GM23338 (cell line): ENCODE results near the gene EXOC4. TPM values are rescaled to one million over a fixed set of nuclear protein-coding genes. Genes with fewer than 3 reads are reported as not detected.

ENCODE experiments used
- ATAC-seq: fragments of 200-7000 bp; cut with Tn5 transposase; 3 replicates; pipeline ENCODE4 v1.9.1; 2020
- DNase-seq: peaks from one replicate; pipeline ENCODE4 v3.0.0-alpha.2; 2015; ENCODE audit warnings: low spot score
- H2AFZ ChIP-seq: fragments of 200-600 bp; sonication (generic); 2 replicates; pipeline ENCODE4 v1.8.0; 2016; ENCODE audit warnings: antibody characterized with exemption, mild to moderate bottlenecking, moderate library complexity
- H3F3A ChIP-seq: fragments of 200-600 bp; sonication (generic); replicated peaks from 2 replicates; pipeline ENCODE4 v1.8.0; 2017; ENCODE audit warnings: antibody characterized with exemption, mixed run types, low read depth
- H3K27ac ChIP-seq: fragments of 200-600 bp; sonication (generic); 2 replicates; pipeline ENCODE4 v1.6.1; 2016; ENCODE audit warnings: low read depth
- H3K27me3 ChIP-seq: fragments of 200-600 bp; sonication (generic); 2 replicates; pipeline ENCODE4 v1.8.0; 2016; ENCODE audit warnings: mild to moderate bottlenecking, mixed run types, moderate library complexity; ENCODE audit not compliant: insufficient read depth
- H3K36me3 ChIP-seq: fragments of 200-600 bp; sonication (generic); 2 replicates; pipeline ENCODE4 v1.8.0; 2016; ENCODE audit warnings: mild to moderate bottlenecking; ENCODE audit not compliant: insufficient read depth
- H3K4me1 ChIP-seq: fragments of 200-600 bp; sonication (generic); 2 replicates; pipeline ENCODE4 v1.8.0; 2016; ENCODE audit warnings: mild to moderate bottlenecking, moderate library complexity; ENCODE audit not compliant: insufficient read depth
- H3K4me2 ChIP-seq: fragments of 200-600 bp; sonication (generic); 2 replicates; pipeline ENCODE4 v1.7.1; 2017; ENCODE audit warnings: mixed run types
- H3K4me3 ChIP-seq: fragments of 200-600 bp; sonication (generic); 2 replicates; pipeline ENCODE4 v1.6.1; 2016; ENCODE audit warnings: mixed run types
- H3K79me2 ChIP-seq: fragments of 200-600 bp; sonication (generic); replicated peaks from 2 replicates; pipeline ENCODE4 v1.8.0; 2017; ENCODE audit warnings: mild to moderate bottlenecking; ENCODE audit not compliant: insufficient read depth
- H3K9me2 ChIP-seq: fragments of 200-600 bp; sonication (generic); 2 replicates; pipeline ENCODE4 v1.8.0; 2017; ENCODE audit not compliant: insufficient read depth
- H4K20me1 ChIP-seq: fragments of 200-600 bp; sonication (generic); replicated peaks from 2 replicates; pipeline ENCODE4 v1.8.0; 2017; ENCODE audit warnings: mild to moderate bottlenecking; ENCODE audit not compliant: insufficient read depth
- H3K27ac Mint-ChIP-seq: 2 replicates; pipeline ENCODE4 v1.8.0; 2020; ENCODE audit warnings: inconsistent platforms, mild to moderate bottlenecking, moderate library complexity, mixed read lengths
- H3K27me3 Mint-ChIP-seq: 3 replicates; pipeline ENCODE4 v1.8.0; 2022; ENCODE audit warnings: low read depth, mild to moderate bottlenecking, moderate library complexity, mixed read lengths, inconsistent platforms; ENCODE audit not compliant: insufficient read depth, poor library complexity
- H3K36me3 Mint-ChIP-seq: 3 replicates; pipeline ENCODE4 v1.8.0; 2021; ENCODE audit warnings: low read depth, mild to moderate bottlenecking, inconsistent platforms, moderate library complexity, mixed read lengths
- H3K4me1 Mint-ChIP-seq: 3 replicates; pipeline ENCODE4 v1.8.0; 2020; ENCODE audit warnings: mild to moderate bottlenecking, inconsistent platforms, mixed read lengths
- H3K4me3 Mint-ChIP-seq: 3 replicates; pipeline ENCODE4 v1.8.0; 2021; ENCODE audit warnings: moderate library complexity, mild to moderate bottlenecking, inconsistent platforms, mixed read lengths
- H3K9me3 Mint-ChIP-seq: 3 replicates; pipeline ENCODE4 v1.8.0; 2020; ENCODE audit warnings: moderate library complexity, mild to moderate bottlenecking, inconsistent platforms, mixed read lengths
- CREB1 ChIP-seq: fragments of 250-450 bp; sonication (Bioruptor Pico); IDR thresholded peaks from 2 replicates; pipeline ENCODE4 v1.5.0; 2020; ENCODE audit warnings: low read depth, mild to moderate bottlenecking, moderate library complexity
- CTCF ChIP-seq, 2 experiments: fragments of 200-600 bp in 1 of 2; sonication (generic) in 1 of 2; conservative IDR thresholded peaks; 2 replicates each; pipeline versions ENCODE4 v1.5.1 to v1.6.1; 2016 to 2017; ENCODE audit warnings: antibody characterized with exemption in 2 of 2, low read depth in 2 of 2, mild to moderate bottlenecking in 2 of 2, moderate library complexity in 1 of 2
- EZH2 ChIP-seq: fragments of 200-600 bp; sonication (generic); IDR thresholded peaks from one replicate; pipeline ENCODE4 v1.8.0; 2017; ENCODE audit warnings: antibody characterized with exemption, mild to moderate bottlenecking, low read depth; ENCODE audit not compliant: unreplicated experiment
- EZH2phosphoT487 ChIP-seq: fragments of 200-600 bp; sonication (generic); IDR thresholded peaks from one replicate; pipeline ENCODE4 v1.8.1; 2018; ENCODE audit warnings: antibody characterized with exemption; ENCODE audit not compliant: unreplicated experiment
- JUNB ChIP-seq: IDR thresholded peaks from one replicate; pipeline ENCODE4 v1.6.1; 2016; ENCODE audit warnings: antibody characterized with exemption; ENCODE audit not compliant: unreplicated experiment
- NANOG ChIP-seq: IDR thresholded peaks from 2 replicates; pipeline ENCODE4 v1.6.1; 2016; ENCODE audit warnings: antibody characterized with exemption, borderline replicate concordance
- POLR2AphosphoS5 ChIP-seq: IDR thresholded peaks from 2 replicates; pipeline ENCODE4 v1.6.1; 2016; ENCODE audit warnings: antibody characterized with exemption, low read depth
- STAT1 ChIP-seq: IDR thresholded peaks from one replicate; pipeline ENCODE4 v1.6.1; 2016; ENCODE audit warnings: antibody characterized with exemption; ENCODE audit not compliant: unreplicated experiment
- ZNF114 ChIP-seq: fragments of 250-450 bp; sonication (Bioruptor Pico); IDR thresholded peaks from 2 replicates; pipeline ENCODE4 v1.5.0; 2020; ENCODE audit warnings: mild to moderate bottlenecking, moderate library complexity
- ZNF331 ChIP-seq: fragments of 250-450 bp; sonication (Bioruptor Pico); IDR thresholded peaks from 2 replicates; pipeline ENCODE4 v1.5.0; 2020; ENCODE audit warnings: low read depth, mild to moderate bottlenecking, moderate library complexity
- ZNF462 ChIP-seq: fragments of 250-450 bp; sonication (Bioruptor Pico); IDR thresholded peaks from 2 replicates; pipeline ENCODE4 v1.5.0; 2020; ENCODE audit warnings: mild to moderate bottlenecking, moderate library complexity
- polyA plus RNA-seq: library from polyadenylated mRNA; unstranded; fragments of >200 nt; fragmentation: Nextera tagmentation; extraction: Ambion mirVana; gene quantifications from 2 replicates; pipeline ENCODE4 v1.2.1, GENCODE V29; 2016
- total RNA-seq: library from RNA; depleted of rRNA; stranded (reverse); fragments of >200 nt; shearing (Covaris generic); gene quantifications from 2 replicates; pipeline ENCODE4 v1.2.3, GENCODE V29; 2014
- TF ChIP-seq, protein P1 (sequence below): IDR thresholded peaks from one replicate; pipeline ENCODE4 v1.6.1; 2018; ENCODE audit warnings: antibody characterized with exemption; ENCODE audit not compliant: unreplicated experiment
- TF ChIP-seq, protein P2 (sequence below): IDR thresholded peaks from 2 replicates; pipeline ENCODE4 v1.6.1; 2016; ENCODE audit warnings: antibody characterized with exemption

The EXOC4 gene
- total and polyA plus RNA-seq, 2 experiments from 2014 or later: 37.5 to 52.7 TPM

DNA sequence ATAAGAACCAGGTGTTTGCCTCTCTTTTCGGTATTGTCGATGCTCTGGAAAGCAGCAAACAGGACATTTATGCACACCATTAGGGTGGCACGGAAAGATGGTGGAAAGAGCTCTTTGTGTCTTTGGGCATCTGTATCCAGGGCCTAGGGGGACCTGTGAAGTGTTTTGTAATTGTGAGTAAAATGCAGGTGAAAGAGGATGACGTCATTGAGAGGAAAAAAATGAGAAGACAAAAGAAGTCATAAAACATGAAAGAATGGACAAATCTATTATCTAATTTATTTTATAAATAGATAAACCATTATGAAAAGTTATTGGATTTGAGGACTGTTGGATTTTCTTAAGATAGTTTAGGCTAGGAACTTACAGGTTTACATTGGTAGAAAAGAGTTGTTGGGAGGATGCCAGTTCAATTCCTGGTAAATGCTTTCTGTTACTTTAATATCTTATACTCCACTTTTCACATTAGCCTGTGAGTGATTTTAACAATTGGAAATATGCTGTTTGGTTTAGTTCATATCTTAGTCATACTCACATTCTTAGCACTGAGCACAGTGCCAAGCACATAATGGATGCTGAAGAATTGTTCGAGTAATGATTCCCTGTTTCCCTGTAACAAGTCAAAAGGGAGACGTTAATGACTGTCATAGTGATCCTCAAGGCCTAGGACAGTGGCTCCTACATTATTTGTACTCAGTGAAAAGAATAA lies 62.6 kb downstream of the EXOC4 start:
- H3K36me3 ChIP-seq: 0 out of 2 replicates have a peak, but pooled peaks cover under 1% of the 10 kb centered on the region
- H3K4me2 ChIP-seq: no peak overlapping the region
- no peak overlapping the region for H2AFZ ChIP-seq
- Mint-ChIP-seq H3K27ac (no peak overlapping the region), H3K36me3 (peaks cover 17% of the 10 kb centered on the region), H3K4me3 (no peak overlapping the region), H3K4me1 (no peaks in the 10 kb centered on the region), H3K27me3 (no peaks in the 10 kb centered on the region), H3K9me3 (no peaks in the 10 kb centered on the region)
- H3F3A ChIP-seq: no peaks in the 10 kb centered on the region
- H3K27ac ChIP-seq: no peak overlapping the region
- no peaks in the 10 kb centered on the region for H4K20me1 ChIP-seq
- DNase-seq (no peak), ATAC-seq (no peak)
- no peak overlapping the region for H3K4me3 ChIP-seq
- no peaks in the 10 kb centered on the region for H3K27me3 ChIP-seq
- TF ChIP-seq POLR2AphosphoS5 (no peak), CTCF (conservative IDR thresholded peaks at IDR 0.05; ENCODE audit: low read depth in 2 of 2) (no peak), ZNF462 (CRISPR knock-in tag) (no peak), STAT1 (no peak), ZNF114 (no peak), NANOG (no peak), JUNB (no peak), CREB1 (CRISPR knock-in tag) (no peak), ZNF331 (CRISPR knock-in tag) (no peak), EZH2 (no peak), EZH2phosphoT487 (no peak)
- TF ChIP-seq, protein P1, sequence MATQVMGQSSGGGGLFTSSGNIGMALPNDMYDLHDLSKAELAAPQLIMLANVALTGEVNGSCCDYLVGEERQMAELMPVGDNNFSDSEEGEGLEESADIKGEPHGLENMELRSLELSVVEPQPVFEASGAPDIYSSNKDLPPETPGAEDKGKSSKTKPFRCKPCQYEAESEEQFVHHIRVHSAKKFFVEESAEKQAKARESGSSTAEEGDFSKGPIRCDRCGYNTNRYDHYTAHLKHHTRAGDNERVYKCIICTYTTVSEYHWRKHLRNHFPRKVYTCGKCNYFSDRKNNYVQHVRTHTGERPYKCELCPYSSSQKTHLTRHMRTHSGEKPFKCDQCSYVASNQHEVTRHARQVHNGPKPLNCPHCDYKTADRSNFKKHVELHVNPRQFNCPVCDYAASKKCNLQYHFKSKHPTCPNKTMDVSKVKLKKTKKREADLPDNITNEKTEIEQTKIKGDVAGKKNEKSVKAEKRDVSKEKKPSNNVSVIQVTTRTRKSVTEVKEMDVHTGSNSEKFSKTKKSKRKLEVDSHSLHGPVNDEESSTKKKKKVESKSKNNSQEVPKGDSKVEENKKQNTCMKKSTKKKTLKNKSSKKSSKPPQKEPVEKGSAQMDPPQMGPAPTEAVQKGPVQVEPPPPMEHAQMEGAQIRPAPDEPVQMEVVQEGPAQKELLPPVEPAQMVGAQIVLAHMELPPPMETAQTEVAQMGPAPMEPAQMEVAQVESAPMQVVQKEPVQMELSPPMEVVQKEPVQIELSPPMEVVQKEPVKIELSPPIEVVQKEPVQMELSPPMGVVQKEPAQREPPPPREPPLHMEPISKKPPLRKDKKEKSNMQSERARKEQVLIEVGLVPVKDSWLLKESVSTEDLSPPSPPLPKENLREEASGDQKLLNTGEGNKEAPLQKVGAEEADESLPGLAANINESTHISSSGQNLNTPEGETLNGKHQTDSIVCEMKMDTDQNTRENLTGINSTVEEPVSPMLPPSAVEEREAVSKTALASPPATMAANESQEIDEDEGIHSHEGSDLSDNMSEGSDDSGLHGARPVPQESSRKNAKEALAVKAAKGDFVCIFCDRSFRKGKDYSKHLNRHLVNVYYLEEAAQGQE: no peak
- TF ChIP-seq, protein P2, sequence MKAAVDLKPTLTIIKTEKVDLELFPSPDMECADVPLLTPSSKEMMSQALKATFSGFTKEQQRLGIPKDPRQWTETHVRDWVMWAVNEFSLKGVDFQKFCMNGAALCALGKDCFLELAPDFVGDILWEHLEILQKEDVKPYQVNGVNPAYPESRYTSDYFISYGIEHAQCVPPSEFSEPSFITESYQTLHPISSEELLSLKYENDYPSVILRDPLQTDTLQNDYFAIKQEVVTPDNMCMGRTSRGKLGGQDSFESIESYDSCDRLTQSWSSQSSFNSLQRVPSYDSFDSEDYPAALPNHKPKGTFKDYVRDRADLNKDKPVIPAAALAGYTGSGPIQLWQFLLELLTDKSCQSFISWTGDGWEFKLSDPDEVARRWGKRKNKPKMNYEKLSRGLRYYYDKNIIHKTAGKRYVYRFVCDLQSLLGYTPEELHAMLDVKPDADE: no peak
- no peaks in the 10 kb centered on the region for H3K4me1 ChIP-seq
- H3K79me2 ChIP-seq: no peaks in the 10 kb centered on the region
- no peaks in the 10 kb centered on the region for H3K9me2 ChIP-seq
